DND-41 (cell line): ENCODE results near the gene PTPRN2.

ENCODE experiments used
- EZH2 ChIP-seq: IDR thresholded peaks from 3 replicates; pipeline ENCODE4 v1.6.1; 2012; ENCODE audit warnings: borderline replicate concordance, low read depth, mild to moderate bottlenecking, moderate library complexity, low read length, inconsistent platforms; ENCODE audit not compliant: severe bottlenecking
- TF ChIP-seq, protein P1 (sequence below): IDR thresholded peaks from 2 replicates; pipeline ENCODE4 v1.5.1; 2012; ENCODE audit warnings: borderline replicate concordance, low read length, moderate library complexity, mild to moderate bottlenecking; ENCODE audit not compliant: poor library complexity, severe bottlenecking; ENCODE audit errors: extremely low read depth

DNA sequence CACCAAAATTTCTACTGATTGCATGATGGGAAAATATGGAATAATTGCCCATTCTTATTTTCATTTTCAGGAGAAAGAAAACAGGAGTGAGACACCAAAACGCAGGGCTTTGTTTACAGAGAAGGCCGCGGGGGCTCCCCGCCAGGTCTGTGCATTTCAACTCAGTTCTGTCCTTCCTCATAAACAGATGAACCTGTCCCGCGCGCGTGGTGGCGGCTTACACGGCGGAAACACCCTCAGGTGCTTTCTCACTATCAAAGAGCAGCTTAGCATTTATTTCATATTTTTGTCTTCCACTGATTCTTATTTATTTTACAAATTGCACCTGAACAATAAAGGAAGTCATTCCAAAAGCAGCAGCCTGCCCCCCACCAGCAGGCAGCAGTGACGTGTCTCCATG lies 579.4 kb downstream of the PTPRN2 start:
- TF ChIP-seq, protein P1, sequence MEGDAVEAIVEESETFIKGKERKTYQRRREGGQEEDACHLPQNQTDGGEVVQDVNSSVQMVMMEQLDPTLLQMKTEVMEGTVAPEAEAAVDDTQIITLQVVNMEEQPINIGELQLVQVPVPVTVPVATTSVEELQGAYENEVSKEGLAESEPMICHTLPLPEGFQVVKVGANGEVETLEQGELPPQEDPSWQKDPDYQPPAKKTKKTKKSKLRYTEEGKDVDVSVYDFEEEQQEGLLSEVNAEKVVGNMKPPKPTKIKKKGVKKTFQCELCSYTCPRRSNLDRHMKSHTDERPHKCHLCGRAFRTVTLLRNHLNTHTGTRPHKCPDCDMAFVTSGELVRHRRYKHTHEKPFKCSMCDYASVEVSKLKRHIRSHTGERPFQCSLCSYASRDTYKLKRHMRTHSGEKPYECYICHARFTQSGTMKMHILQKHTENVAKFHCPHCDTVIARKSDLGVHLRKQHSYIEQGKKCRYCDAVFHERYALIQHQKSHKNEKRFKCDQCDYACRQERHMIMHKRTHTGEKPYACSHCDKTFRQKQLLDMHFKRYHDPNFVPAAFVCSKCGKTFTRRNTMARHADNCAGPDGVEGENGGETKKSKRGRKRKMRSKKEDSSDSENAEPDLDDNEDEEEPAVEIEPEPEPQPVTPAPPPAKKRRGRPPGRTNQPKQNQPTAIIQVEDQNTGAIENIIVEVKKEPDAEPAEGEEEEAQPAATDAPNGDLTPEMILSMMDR, result no peak
- TF ChIP-seq EZH2, result no peak
